ENCODE results near the gene NEU4.

NEU4 gene

DNA sequence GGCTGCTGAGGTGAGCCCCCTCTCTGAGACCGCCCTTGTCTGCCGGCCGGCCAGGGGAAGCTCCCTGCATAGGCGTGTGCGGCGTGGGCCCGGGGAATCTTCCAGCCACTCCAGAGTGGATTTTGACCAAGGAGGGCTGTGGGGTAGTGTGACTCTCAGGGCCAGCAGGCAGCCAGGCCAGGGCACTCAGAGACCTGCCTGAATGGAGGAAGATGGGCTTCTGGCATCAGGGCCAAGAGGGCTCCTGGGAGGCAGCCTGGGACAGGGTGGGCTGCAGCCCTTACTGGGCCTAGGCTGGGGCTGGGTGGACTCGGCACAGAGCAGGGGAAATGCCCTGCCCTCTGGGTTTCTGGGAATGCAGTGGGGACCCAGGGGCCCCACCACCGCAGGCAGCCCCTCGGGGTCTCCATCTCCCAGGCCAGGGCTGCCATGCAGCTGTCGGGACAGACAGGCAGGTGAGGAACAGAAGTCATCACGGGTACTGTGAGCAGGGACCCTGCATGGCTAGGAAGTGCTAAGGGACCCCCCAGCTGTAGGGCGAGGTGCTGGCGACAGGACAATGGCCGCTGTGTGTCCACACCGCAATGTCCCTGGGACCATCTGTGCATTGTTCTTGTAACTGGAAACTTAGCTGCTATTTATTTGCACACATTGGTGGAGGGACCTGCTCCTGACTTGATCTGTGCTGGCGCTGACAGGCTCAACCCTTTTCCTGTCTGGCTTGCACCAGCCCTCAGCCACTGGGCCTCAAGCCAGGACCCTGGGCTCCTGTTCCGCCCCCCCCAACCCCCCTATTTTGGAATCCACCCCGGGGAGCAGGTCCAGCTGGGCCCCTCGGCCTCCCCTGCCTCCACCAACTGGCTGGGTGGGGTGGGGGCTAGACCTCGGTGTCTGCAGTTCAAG is 45.6 kb downstream of the NEU4 start:
- DNase-seq, result no peak

GRCh38 chr2:241855245-241855887 is 46.4 kb downstream of the NEU4 start:
- no peak for DNase-seq

DNA sequence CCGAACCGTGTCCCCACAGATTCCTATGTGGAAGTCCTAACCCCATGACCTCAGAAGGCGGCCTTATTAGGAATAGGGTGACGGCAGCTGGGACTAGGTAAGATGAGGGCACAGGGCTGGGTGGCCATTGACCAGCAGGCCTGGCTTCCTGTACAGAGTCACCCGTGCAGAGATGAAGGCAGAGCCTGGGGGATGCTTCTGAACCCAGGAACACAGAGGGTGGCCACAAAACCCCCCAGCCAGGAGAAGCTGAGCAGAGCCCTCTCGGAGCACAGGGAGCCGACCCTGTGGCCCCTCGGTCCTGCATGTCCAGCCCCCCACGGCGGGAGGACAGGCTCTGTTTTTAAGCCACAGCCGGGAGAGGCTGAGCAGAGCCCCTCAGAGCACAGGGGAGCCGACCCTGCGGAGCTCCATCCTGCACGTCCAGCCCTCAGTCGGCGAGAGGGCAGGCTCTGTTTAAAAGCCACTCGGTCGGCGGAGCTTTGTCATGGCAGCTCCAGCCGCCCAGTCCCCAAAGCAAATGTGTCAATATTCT is 47.0 kb downstream of the NEU4 start:
- no peak for DNase-seq

GRCh38 chr2:241857041-241857541 is 48.1 kb downstream of the NEU4 start:
- no peak for DNase-seq

GRCh38 chr2:241857572-241858121 is 48.7 kb downstream of the NEU4 start:
- no peak for DNase-seq

GRCh38 chr2:241858206-241859016 is 49.4 kb downstream of the NEU4 start, which contains the start of gene PDCD1:
Gene PDCD1, minus strand, starts transcription at chr2:241858894. Its CDS starts 56 bp downstream, at chr2:241858838.
- DNase-seq, result peak; percentile 72

GRCh38 chr2:241859017-241859435 is 50.0 kb downstream of the NEU4 start:
- no peak for DNase-seq

- DNase-seq, result peak; percentile 74
Observed at GRCh38 chr2:241859436-241860183, 50.6 kb downstream of the NEU4 start.

- DNase-seq, result no peak
Observed at GRCh38 chr2:241860184-241861078, 51.4 kb downstream of the NEU4 start.

- DNase-seq, result no peak
Observed at GRCh38 chr2:241861264-241861663, 52.3 kb downstream of the NEU4 start.

- no peak for DNase-seq
Observed at GRCh38 chr2:241862093-241862492, 53.1 kb downstream of the NEU4 start.

DNA sequence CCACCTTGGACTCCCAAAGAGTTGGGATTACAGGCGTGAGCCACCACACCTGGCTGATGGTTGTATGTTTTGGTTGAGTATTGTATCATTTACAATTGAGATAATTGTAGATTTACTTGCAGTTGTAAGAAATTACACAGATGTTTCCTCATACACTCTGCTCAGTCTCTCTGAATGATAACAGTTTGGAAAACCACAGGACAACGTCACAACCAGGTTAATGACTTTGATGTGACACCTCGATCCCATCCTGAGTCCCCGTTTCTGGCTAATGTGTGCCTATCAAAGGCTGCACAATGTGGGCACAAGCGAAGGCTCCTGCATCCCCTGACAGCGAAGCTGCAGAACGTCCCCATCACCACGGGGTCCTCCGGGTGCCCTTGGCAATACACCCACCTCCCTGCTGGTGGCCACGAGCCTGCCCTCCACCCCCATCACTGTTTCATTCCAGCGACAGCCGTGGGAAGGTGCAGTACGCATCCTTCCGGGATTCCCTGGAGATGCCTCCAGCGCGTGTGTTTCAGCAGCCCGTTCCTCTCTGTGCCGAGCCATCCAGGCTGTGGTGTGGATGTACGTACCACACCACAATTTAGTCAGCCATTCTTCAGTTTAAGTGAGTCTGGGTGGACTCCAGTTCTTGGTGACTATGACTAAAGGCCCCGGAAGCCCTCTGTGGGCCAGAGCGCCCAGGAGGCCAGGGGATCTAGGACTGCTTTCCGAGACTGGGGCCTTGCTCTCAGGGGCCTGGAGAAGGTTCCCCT is 54.0 kb downstream of the NEU4 start:
- DNase-seq, result no peak

DNA sequence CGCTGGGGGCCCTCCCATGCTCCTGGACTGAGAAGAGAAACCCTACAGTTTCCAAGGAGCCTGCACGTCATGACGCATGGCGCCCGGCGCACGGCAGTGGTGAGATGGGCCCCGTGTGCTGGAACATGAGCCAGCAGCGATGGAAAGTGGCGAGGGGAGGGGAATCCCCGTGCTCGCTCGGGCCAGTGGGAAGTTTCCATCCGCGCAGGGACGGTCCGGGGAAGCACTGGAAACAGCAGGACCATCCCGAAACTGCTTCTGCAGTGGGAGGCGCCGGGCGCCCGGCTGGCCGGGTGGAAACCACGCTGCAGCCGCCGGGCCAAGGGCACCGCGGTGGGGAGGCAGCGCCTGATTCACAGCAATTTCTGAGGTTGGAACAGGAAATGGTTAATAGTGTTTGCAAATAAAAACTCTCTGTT is 54.6 kb downstream of the NEU4 start:
- peak; percentile 68 for DNase-seq

- DNase-seq, result no peak
Observed at GRCh38 chr2:241864168-241864849, 55.3 kb downstream of the NEU4 start.

GRCh38 chr2:241864850-241865213 is 55.8 kb downstream of the NEU4 start:
- DNase-seq, result no peak

DNA sequence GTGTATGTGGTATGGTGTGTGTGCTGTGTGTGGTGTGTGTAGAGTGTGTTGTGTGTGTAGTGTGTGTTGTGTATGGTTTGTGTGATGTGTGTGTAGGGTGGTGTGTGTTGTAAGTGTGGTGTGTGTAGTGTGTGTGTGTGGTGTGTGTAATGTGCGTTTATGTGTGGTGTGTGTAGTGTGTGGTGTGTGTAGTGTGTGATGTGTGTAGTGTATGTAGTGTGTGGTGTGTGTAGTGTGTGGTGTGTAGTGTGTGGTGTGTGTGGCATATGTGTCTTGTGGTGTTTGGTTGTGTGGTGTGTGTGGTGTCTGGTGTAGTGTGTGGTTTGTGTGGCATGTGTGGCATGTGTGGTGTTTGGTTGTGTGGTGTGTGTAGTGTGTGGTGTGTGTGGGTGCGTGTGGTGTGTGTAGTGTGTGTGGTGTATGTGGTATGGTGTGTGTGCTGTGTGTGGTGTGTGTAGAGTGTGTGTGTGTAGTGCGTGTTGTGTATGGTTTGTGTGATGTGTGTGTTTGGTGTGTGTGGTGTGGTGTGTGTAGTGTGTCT is 56.5 kb downstream of the NEU4 start:
- DNase-seq, result no peak

DNA sequence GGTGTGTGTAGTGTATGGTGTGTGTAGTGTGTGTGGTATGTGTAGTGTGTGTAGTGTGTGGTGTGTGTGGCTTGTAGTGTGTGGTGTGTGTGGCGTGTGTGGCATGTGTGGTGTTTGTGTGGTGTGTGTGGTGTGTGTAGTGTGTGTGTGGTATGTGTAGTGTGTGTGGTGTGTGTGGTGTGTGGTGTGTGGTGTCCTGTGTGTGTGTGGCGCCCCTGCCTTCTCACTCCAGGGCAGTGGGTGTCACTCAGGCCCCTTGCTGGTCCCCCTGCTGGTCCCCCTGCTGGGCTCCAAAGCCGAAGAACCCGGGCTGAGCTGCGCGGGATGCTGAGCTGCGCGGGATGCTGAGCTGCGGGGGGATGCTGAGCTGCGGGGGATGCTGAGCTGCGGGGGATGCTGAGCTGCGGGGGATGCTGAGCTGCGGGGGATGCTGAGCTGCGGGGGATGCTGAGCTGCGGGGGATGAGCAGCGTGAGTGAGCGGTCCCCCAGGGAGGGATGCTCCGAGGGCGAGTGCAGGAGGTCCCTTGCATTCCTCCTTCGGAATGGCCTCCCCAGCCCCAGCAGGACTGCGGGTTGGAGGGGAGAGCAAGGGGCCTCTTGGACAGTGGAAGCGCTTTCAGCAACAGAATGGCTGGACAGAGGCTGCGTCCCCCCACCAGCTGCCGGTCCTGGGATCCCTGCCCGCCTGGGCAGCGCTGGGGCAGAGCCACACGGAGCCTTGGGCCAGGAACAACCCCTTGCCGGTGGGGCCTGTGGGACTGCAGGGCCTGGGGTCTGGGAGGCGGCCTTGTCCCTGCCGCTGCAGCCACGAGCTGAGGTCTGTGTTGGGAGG is 57.2 kb downstream of the NEU4 start:
- no peak for DNase-seq

All from stimulated activated naive CD4-positive, alpha-beta T cell treated with Interleukin-2 at 50 U/mL for 16 hours (primary cell).